VCaP (cell line): Measurements from ENCODE around the gene RSPO4.
"Not testable (repeated sequence)": the region's sequence is repeated elsewhere in the genome, so short reads cannot be mapped to it uniquely, and the experiment has no call there.

Source experiments
- H3K27ac ChIP-seq: fragments of 450-650 bp; 2 replicates; pipeline ENCODE4 v1.5.1; 2017
- CTCF ChIP-seq: fragments of 450-650 bp; conservative IDR thresholded peaks from 2 replicates; pipeline ENCODE4 v1.5.1; 2017; ENCODE audit warnings: mild to moderate bottlenecking, moderate library complexity

The RSPO4 gene

GRCh38 chr20:991850-992249 lies 10.3 kb downstream of the RSPO4 start:
- no peak overlapping the region for H3K27ac ChIP-seq
- TF ChIP-seq CTCF = no peak

DNA sequence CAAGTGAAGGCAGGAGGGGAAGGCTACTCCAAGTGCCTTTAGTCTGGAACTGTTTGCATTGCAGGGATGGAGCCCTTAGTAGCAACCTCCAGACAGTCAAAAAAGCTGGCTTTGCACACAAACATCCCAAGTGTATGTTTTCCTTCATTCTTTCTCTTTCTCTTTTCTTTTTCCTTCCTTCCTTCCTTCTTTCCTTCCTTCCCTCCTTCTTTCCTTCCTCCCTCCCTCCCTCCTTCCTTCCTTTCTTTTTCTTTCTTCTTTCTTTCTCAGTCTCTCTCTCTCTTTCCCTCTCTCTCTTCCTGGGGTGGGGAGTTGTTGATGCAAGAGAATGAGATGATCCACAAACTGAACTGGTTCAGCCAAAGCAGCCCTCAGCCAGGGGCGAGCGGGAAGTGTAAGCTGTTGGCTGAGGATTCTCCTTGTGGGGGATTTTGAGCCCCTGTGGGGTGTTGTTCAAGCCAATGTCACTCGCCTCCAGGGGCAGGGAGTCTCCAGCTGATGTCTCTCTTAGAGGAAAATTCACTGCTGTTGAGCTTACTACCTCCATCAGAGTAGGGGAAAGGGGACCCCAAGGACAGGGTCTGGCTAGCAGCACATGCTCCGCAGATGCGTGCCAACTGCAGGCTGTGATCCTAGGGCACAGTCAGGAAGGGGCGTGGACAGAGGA lies 11.7 kb downstream of the RSPO4 start:
- H3K27ac ChIP-seq = no peak overlapping the region
- no peak for TF ChIP-seq CTCF

GRCh38 chr20:988272-988671 lies 13.8 kb downstream of the RSPO4 start:
- TF ChIP-seq CTCF = no peak

DNA sequence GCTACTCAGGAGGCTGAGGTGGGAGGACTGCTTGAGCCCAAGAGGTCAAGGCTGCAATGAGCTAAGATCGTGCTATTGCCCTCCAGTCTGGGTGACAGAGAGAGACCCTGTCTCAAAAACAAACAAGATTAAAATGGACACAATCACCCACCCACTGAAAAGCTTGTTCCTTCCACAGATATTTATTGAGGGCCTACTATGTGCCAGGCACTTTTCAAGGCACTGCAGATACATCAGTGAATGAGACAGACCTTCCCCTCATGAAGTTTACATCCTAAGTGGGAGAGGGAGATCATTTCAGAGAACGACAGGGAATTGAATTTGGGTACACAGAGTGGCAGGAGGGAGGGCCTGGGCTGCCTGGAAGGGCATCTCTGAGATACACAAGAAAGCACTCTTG lies 14.4 kb downstream of the RSPO4 start:
- no peak for TF ChIP-seq CTCF
- no peak overlapping the region for H3K27ac ChIP-seq

More at GRCh38 chr20:988272-988671, 13.8 kb downstream of the RSPO4 start:
- no peak overlapping the region for H3K27ac ChIP-seq

GRCh38 chr20:986733-987355 lies 15.3 kb downstream of the RSPO4 start:
- no peak overlapping the region for H3K27ac ChIP-seq
- no peak for TF ChIP-seq CTCF

DNA sequence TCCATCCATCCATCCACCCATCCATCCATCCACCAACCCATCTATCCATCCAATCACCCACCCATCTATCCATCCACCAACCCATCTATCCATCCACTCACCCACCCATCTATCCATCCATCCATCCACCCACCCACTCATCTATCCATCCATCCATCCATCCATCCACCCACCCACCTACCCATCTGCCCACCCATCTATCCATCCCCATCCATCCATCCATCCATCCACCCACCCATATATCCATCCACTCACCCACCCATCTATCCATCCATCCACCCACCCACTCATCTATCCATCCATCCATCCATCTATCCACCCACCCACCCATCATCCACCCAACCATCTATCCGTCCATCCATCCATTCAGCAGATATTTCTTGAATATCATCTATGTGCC lies 17.1 kb downstream of the RSPO4 start:
- not testable (repeated sequence) for H3K27ac ChIP-seq

GRCh38 chr20:982754-983153 lies 19.4 kb downstream of the RSPO4 start:
- H3K27ac ChIP-seq = no peak overlapping the region
- TF ChIP-seq CTCF = no peak

- TF ChIP-seq CTCF = no peak
- H3K27ac ChIP-seq = no peak overlapping the region
Observed at GRCh38 chr20:977021-977420, 25.1 kb downstream of the RSPO4 start.
